ENCODE results near the gene COL20A1.
"Not testable (repeated sequence)": the region's sequence is repeated elsewhere in the genome, so short reads cannot be mapped to it uniquely, and the experiment has no call there.

COL20A1 gene

DNA sequence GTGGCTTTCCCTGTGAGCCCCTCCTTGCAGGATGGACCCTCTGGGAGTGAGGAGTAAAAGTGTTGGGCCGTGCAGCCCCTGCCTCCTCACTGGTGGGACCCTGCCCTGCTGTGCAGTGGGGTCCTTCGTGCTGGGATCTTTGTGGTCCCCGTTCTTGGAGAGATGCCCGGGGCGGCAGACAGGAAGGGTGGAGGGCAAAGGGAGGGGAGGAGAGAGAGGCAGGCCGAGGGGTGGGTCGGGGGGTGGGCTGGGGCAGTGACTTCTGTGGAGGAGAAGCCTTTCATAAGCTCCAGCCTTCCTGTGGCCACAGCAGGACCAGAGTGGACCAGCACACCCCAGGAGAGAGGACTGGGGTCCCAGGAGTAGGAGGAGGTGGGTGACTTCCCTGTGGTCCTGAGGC lies at the start of gene COL20A1:
TSS of gene COL20A1 (plus strand) at position 283 of the 400 bp plus-strand sequence. CDS start 1,922 bp downstream, outside the sequence.
- Histone ChIP-seq H3K9me3 (ENCODE audit: control insufficient read depth, insufficient read depth, low read length) (no peaks in the 10 kb centered on the region), H3K27me3 (ENCODE audit: control insufficient read depth, insufficient read depth, low read length) (no peaks in the 10 kb centered on the region), H3K4me3 (ENCODE audit: low read length) (no peak within 1 kb of the TSS), H3K4me1 (ENCODE audit: control insufficient read depth, insufficient read depth, low read length) (peaks cover 8% of the 10 kb centered on the region), H3K36me3 (ENCODE audit: control insufficient read depth, insufficient read depth, low read length) (peaks cover 14% of the 10 kb centered on the region), H3K27ac (ENCODE audit: low read length) (no peak within 1 kb of the TSS)
- WGBS (ENCODE audit: insufficient coverage, insufficient read length) = no CpG with 5 or more reads among the region's 7 CpGs
- DNase-seq (ENCODE audit: low read depth, low spot score) = no peak

DNA sequence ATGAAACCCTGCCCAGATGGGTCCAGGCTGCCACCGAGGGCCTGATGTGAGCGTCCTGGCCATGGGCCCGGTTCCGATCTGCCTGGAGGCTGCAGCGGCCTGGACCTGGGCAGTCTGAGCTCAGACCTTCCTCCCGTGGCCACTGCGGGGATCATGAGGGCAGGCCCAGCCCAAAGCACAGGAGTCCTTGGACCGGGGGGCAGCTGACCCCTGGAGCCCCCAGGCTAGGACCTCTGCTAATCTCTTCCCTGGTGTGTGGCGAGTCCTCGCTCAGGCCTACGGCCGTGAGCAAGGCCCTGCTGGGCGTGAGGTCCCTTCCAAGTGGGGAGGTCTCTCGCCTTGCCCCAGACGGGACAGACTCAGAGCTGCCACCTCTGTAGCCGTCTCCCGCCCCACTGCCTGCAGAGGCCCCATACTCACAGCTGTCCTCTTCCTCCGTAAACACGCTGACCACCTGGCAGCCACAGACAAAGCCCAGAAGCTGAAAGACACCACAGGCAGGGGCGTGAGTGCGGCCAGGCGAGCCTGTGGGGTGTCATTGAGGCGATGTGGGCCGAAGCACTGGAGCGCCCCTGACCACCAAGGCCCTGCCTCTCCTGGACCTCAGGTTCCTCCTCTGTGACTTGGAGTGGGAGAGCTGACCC lies 49.3 kb upstream of the COL20A1 start:
- Histone ChIP-seq H3K36me3 (ENCODE audit: control insufficient read depth, insufficient read depth, low read length) (no peaks in the 10 kb centered on the region), H3K4me3 (ENCODE audit: low read length) (no peak overlapping the region), H3K9me3 (ENCODE audit: control insufficient read depth, insufficient read depth, low read length) (no peaks in the 10 kb centered on the region), H3K27ac (ENCODE audit: low read length) (no peak overlapping the region), H3K4me1 (ENCODE audit: control insufficient read depth, insufficient read depth, low read length) (peaks cover 11% of the 10 kb centered on the region), H3K27me3 (ENCODE audit: control insufficient read depth, insufficient read depth, low read length) (no peaks in the 10 kb centered on the region)
- no CpG with 5 or more reads among the region's 25 CpGs for WGBS (ENCODE audit: insufficient coverage, insufficient read length)
- DNase-seq (ENCODE audit: low read depth, low spot score) = no peak

DNA sequence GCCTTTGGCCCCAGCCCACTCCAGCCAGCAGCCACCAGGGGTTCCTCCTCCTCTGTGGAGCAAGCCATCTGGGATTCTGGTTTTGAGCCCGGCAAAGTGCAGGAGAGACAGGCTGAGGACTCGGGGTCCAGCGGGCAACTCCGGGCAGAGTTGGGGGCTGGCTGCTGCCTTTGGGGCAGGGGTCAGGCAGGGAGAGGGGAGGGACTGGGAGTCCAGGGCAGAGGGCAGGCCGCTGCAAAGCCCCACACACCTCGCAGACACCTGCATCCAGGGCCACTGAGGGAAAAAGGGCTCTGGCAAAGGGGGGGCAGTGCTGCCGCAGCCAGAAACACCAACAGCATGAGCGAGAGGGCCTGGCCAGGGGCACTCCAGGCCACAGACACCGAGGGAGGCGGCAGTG lies 48.5 kb upstream of the COL20A1 start:
- no peaks in the 10 kb centered on the region for H3K9me3 ChIP-seq (ENCODE audit: control insufficient read depth, insufficient read depth, low read length)
- DNase-seq (ENCODE audit: low read depth, low spot score) = no peak
- WGBS (ENCODE audit: insufficient coverage, insufficient read length) = no CpG with 5 or more reads among the region's 10 CpGs

DNA sequence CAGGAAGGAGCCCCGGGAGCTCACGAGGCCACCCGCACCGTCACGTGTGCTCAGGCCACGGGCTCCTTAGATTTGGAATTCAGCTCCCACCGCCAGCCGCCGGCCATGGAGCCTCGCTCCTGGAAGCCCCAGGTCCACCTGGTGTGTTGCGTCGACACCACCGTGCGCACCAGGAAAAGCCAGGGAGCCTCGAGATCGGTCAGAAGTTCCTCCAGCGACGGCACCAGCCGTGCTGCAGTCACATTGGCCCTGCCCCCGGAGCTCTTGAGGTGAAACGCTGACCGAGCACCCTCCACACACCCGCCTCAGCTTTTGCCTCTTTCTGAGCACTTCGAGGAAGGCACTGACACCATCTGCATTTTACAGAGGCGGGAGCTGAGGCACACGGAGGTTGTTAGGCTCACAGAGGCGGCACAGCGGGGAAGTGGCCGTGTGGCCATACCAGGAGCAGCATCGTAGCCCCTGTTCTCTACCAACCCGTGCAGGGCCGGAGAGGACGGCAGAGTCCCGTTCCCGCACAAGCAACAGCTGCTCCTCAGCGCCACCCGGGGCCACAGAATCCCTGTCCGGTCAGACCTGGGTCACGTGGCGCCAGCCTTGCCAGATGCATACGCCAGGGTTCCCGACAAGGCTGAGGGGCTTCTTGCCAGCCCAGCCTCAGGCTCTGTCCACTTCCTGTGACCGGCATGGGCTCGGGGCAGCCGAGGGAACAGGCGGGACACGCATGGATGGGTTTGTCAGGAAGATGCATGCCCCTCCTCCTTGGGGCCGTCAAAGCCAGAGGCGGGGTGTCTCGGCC lies 46.3 kb upstream of the COL20A1 start:
- Histone ChIP-seq H3K9me3 (ENCODE audit: control insufficient read depth, insufficient read depth, low read length) (no peaks in the 10 kb centered on the region), H3K4me1 (ENCODE audit: control insufficient read depth, insufficient read depth, low read length) (peaks cover 11% of the 10 kb centered on the region), H3K27ac (ENCODE audit: low read length) (no peak overlapping the region), H3K4me3 (ENCODE audit: low read length) (no peak overlapping the region), H3K36me3 (ENCODE audit: control insufficient read depth, insufficient read depth, low read length) (no peaks in the 10 kb centered on the region), H3K27me3 (ENCODE audit: control insufficient read depth, insufficient read depth, low read length) (no peaks in the 10 kb centered on the region)
- no CpG with 5 or more reads among the region's 50 CpGs for WGBS (ENCODE audit: insufficient coverage, insufficient read length)
- DNase-seq (ENCODE audit: low read depth, low spot score) = no peak

More for the DNA sequence above, 48.5 kb upstream of the COL20A1 start:
- H3K36me3 ChIP-seq (ENCODE audit: control insufficient read depth, insufficient read depth, low read length) = no peaks in the 10 kb centered on the region
- H3K27me3 ChIP-seq (ENCODE audit: control insufficient read depth, insufficient read depth, low read length) = no peaks in the 10 kb centered on the region
- no peak overlapping the region for H3K27ac ChIP-seq (ENCODE audit: low read length)
- H3K4me3 ChIP-seq (ENCODE audit: low read length) = no peak overlapping the region
- H3K4me1 ChIP-seq (ENCODE audit: control insufficient read depth, insufficient read depth, low read length) = peaks cover 11% of the 10 kb centered on the region

DNA sequence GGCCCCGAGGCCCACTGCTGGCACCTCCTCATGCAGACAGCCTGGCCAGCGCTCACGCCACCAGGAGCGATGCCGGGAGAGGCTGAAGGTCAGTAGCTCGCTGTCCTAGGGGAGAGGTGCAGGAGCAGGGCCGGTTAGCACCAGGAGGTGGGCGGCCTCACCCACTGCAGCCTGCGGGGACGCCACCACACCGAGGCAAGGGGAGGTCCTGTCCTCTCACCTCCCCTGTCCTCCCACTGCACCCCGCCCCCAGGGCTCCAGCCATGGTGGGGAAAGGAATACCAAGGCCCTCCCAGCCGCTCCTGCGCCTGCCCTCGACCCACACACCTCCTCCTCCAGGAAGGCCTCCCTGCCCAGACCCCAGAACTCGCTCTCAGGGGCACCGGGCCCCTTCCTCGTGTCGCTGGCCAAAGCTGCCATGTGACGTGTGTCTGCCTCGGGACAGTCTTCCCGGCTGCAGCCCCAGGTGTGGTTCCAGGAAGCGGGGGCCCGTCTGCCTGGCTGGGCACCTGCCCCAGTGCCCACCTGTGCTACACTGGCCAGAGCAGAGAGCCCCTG lies 45.2 kb upstream of the COL20A1 start:
- peaks cover 1% of the 10 kb centered on the region; the same call in 1 of the 2 replicates for H3K27me3 ChIP-seq (ENCODE audit: control insufficient read depth, insufficient read depth, low read length)
- no peak overlapping the region for H3K27ac ChIP-seq (ENCODE audit: low read length)
- DNase-seq (ENCODE audit: low read depth, low spot score) = no peak
- no peaks in the 10 kb centered on the region for H3K36me3 ChIP-seq (ENCODE audit: control insufficient read depth, insufficient read depth, low read length)
- WGBS (ENCODE audit: insufficient coverage, insufficient read length) = no CpG with 5 or more reads among the region's 24 CpGs
- H3K4me1 ChIP-seq (ENCODE audit: control insufficient read depth, insufficient read depth, low read length) = peaks cover 11% of the 10 kb centered on the region
- H3K9me3 ChIP-seq (ENCODE audit: control insufficient read depth, insufficient read depth, low read length) = no peaks in the 10 kb centered on the region
- no peak overlapping the region for H3K4me3 ChIP-seq (ENCODE audit: low read length)

- no peaks in the 10 kb centered on the region for H3K36me3 ChIP-seq (ENCODE audit: control insufficient read depth, insufficient read depth, low read length)
- no peaks in the 10 kb centered on the region for H3K9me3 ChIP-seq (ENCODE audit: control insufficient read depth, insufficient read depth, low read length)
- WGBS (ENCODE audit: insufficient coverage, insufficient read length) = no CpG with 5 or more reads among the region's 25 CpGs
- no peak overlapping the region for H3K27ac ChIP-seq (ENCODE audit: low read length)
- DNase-seq (ENCODE audit: low read depth, low spot score) = no peak
- peaks cover 2% of the 10 kb centered on the region; the same call in 1 of the 2 replicates for H3K27me3 ChIP-seq (ENCODE audit: control insufficient read depth, insufficient read depth, low read length)
- H3K4me1 ChIP-seq (ENCODE audit: control insufficient read depth, insufficient read depth, low read length) = peaks cover 11% of the 10 kb centered on the region
- no peak overlapping the region for H3K4me3 ChIP-seq (ENCODE audit: low read length)
Measured at GRCh38 chr20:63248835-63249591, 44.0 kb upstream of the COL20A1 start.

- H3K27ac ChIP-seq (ENCODE audit: low read length) = no peak overlapping the region
- H3K36me3 ChIP-seq (ENCODE audit: control insufficient read depth, insufficient read depth, low read length) = no peaks in the 10 kb centered on the region
- H3K4me1 ChIP-seq (ENCODE audit: control insufficient read depth, insufficient read depth, low read length) = peaks cover 11% of the 10 kb centered on the region
- no CpG with 5 or more reads among the region's 15 CpGs for WGBS (ENCODE audit: insufficient coverage, insufficient read length)
- no peak overlapping the region for H3K4me3 ChIP-seq (ENCODE audit: low read length)
- peaks cover 2% of the 10 kb centered on the region; the same call in 1 of the 2 replicates for H3K27me3 ChIP-seq (ENCODE audit: control insufficient read depth, insufficient read depth, low read length)
- no peak for DNase-seq (ENCODE audit: low read depth, low spot score)
- no peaks in the 10 kb centered on the region for H3K9me3 ChIP-seq (ENCODE audit: control insufficient read depth, insufficient read depth, low read length)
Measured at GRCh38 chr20:63249891-63250290, 43.1 kb upstream of the COL20A1 start.

DNA sequence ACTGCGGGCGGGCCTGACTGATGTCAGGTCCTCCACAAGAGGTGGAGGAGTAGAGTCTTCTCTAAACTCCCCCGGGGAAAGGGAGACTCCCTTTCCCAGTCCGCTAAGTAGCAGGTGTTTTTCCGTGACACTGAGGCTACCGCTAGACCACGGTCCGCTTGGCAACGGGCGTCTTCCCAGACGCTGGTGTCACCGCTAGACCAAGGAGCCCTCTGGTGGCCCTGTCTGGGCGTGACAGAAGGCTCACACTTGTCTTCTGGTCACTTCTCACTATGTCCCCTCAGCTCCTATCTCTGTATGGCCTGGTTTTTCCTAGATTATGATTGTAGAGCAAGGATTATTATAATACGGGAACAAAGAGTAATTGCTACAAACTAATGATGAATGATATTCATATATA lies 41.6 kb upstream of the COL20A1 start:
- peaks cover 11% of the 10 kb centered on the region for H3K4me1 ChIP-seq (ENCODE audit: control insufficient read depth, insufficient read depth, low read length)
- not testable (repeated sequence) for H3K27ac ChIP-seq (ENCODE audit: low read length); H3K36me3 ChIP-seq (ENCODE audit: control insufficient read depth, insufficient read depth, low read length); DNase-seq (ENCODE audit: low read depth, low spot score); H3K27me3 ChIP-seq (ENCODE audit: control insufficient read depth, insufficient read depth, low read length); H3K9me3 ChIP-seq (ENCODE audit: control insufficient read depth, insufficient read depth, low read length); H3K4me3 ChIP-seq (ENCODE audit: low read length)
- WGBS (ENCODE audit: insufficient coverage, insufficient read length) = no CpG with 5 or more reads among the region's 14 CpGs

DNA sequence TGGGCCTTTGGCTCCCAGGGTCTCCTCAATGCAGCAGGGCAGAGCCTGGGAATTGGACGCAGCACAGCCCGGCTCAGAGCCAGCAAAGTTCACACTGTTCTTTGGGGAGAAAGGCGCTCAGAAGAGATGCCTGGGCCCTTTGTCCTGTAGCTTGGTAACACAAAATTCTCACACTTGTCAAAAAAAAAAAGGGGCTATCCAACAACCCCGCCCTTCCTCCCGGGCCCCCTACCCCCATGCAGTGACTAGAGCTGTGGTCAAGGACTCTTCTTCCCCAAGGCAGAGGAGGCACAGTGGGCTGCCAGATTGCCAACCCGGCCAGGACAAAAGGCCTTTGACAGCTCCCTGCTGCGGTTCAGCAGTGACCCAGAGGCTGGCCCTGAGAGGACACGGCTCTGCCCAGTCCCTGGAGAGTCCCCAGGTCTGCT lies 40.7 kb upstream of the COL20A1 start:
- Histone ChIP-seq H3K4me1 (ENCODE audit: control insufficient read depth, insufficient read depth, low read length) (peaks cover 4% of the 10 kb centered on the region; the same call in 1 of the 2 replicates), H3K9me3 (ENCODE audit: control insufficient read depth, insufficient read depth, low read length) (no peaks in the 10 kb centered on the region), H3K36me3 (ENCODE audit: control insufficient read depth, insufficient read depth, low read length) (no peaks in the 10 kb centered on the region), H3K27ac (ENCODE audit: low read length) (no peak overlapping the region), H3K4me3 (ENCODE audit: low read length) (no peak overlapping the region), H3K27me3 (ENCODE audit: control insufficient read depth, insufficient read depth, low read length) (peaks cover 2% of the 10 kb centered on the region; the same call in 1 of the 2 replicates)
- DNase-seq (ENCODE audit: low read depth, low spot score) = no peak
- WGBS (ENCODE audit: insufficient coverage, insufficient read length) = no CpG with 5 or more reads among the region's 8 CpGs

DNA sequence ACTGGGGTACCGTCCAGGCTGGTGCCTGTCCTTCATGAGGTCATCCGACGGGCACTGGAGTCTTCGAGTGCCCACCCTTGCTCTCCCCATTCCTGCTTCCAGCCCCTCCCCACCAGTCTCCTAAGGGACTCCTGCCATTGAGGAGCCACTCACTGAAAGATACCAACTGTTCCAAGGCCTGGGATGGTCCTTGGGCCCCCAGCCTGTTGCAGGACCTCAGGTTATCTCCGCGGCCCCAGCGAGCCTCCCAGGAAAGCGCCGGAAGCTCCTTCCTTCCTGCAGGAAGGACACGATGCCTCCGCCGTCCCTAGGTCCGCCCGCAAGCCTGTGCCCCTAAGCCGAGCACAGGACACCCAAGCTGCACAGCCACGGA lies 39.9 kb upstream of the COL20A1 start:
- H3K27me3 ChIP-seq (ENCODE audit: control insufficient read depth, insufficient read depth, low read length) = peaks cover 2% of the 10 kb centered on the region; the same call in 1 of the 2 replicates
- peak overlapping the region; percentile 11; the same call in 1 of the 2 replicates for H3K4me3 ChIP-seq (ENCODE audit: low read length)
- H3K9me3 ChIP-seq (ENCODE audit: control insufficient read depth, insufficient read depth, low read length) = no peaks in the 10 kb centered on the region
- WGBS (ENCODE audit: insufficient coverage, insufficient read length) = no CpG with 5 or more reads among the region's 16 CpGs
- no peaks in the 10 kb centered on the region for H3K4me1 ChIP-seq (ENCODE audit: control insufficient read depth, insufficient read depth, low read length)
- DNase-seq (ENCODE audit: low read depth, low spot score) = no peak
- H3K27ac ChIP-seq (ENCODE audit: low read length) = no peak overlapping the region
- H3K36me3 ChIP-seq (ENCODE audit: control insufficient read depth, insufficient read depth, low read length) = no peaks in the 10 kb centered on the region

All from iPS DF 6.9 (cell line).